ENCODE measurements around the gene CHIC2.

DNA sequence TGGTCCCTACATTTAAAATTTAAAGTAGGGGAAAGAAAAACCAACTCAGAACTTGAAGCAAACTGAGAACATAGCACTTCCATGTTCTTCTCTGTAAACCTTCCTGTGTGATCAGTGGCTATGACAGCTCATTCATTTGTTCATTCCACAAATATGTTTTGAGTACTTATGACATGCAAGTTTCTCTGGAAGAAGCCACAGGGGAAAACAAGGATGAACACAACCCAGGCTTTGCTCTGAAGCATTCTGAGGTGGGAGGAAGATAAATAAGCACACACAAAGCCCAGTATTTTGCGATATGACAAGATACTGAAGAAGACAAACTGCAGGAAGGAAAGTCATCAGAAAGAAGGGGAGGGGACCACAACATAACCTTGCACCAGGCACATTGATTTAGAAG lies 96.4 kb downstream of the CHIC2 start:
- TF ChIP-seq, protein P1, sequence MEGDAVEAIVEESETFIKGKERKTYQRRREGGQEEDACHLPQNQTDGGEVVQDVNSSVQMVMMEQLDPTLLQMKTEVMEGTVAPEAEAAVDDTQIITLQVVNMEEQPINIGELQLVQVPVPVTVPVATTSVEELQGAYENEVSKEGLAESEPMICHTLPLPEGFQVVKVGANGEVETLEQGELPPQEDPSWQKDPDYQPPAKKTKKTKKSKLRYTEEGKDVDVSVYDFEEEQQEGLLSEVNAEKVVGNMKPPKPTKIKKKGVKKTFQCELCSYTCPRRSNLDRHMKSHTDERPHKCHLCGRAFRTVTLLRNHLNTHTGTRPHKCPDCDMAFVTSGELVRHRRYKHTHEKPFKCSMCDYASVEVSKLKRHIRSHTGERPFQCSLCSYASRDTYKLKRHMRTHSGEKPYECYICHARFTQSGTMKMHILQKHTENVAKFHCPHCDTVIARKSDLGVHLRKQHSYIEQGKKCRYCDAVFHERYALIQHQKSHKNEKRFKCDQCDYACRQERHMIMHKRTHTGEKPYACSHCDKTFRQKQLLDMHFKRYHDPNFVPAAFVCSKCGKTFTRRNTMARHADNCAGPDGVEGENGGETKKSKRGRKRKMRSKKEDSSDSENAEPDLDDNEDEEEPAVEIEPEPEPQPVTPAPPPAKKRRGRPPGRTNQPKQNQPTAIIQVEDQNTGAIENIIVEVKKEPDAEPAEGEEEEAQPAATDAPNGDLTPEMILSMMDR (IDR thresholded peaks at IDR 0.05): no peak
- no peak for TF ChIP-seq EZH2phosphoT487 (IDR thresholded peaks at IDR 0.05)
